PC-3 (cell line): ENCODE data around the gene SUSD4. TPM values are rescaled to one million over a fixed set of nuclear protein-coding genes. Genes with fewer than 3 reads are reported as not detected.

Experiments
- ATAC-seq: fragments of 200-7000 bp; cut with Tn5 transposase; 2 replicates; pipeline ENCODE4 v1.9.1; 2020; ENCODE audit warnings: mild to moderate bottlenecking, moderate library complexity
- BruUV-seq: library from RNA; stranded (reverse); fragments of 400-500 nt; replicated peaks from 2 replicates; lab custom pipeline; 2021; lab: Mats Ljungman, UMichigan
- CTCF ChIA-PET: fragments of 300-600 bp; sonication (Branson Sonifier 250); formaldehyde crosslinking; loops from one replicate; lab custom pipeline; 2022; ENCODE audit warnings: antibody characterized with exemption; lab: Charles Lee
- POLR2A ChIA-PET: fragments of 300-600 bp; sonication (Branson Sonifier 250); formaldehyde crosslinking; loops from one replicate; lab custom pipeline; 2022; ENCODE audit warnings: antibody characterized with exemption; ENCODE audit not compliant: unreplicated experiment; lab: Charles Lee
- DNase-seq: peaks from one replicate; pipeline ENCODE4 v3.0.0-alpha.2; 2015
- H2AFZ ChIP-seq: fragments of 300-600 bp; sonication (generic); 2 replicates; pipeline ENCODE4 v1.6.0; 2016; ENCODE audit warnings: antibody characterized with exemption, low read length
- H3F3A ChIP-seq: fragments of 300-600 bp; sonication (generic); one replicate; pipeline ENCODE4 v1.6.0; 2017; ENCODE audit warnings: antibody characterized with exemption, low read length, control low read depth, mild to moderate bottlenecking; ENCODE audit not compliant: unreplicated experiment
- H3K27ac ChIP-seq: fragments of 300-600 bp; sonication (generic); 2 replicates; pipeline ENCODE4 v1.5.1; 2016; ENCODE audit warnings: mild to moderate bottlenecking, low read length
- H3K27me3 ChIP-seq: fragments of 300-600 bp; sonication (generic); 2 replicates; pipeline ENCODE4 v1.6.1; 2016; ENCODE audit warnings: low read length, mixed read lengths
- H3K36me3 ChIP-seq: fragments of 300-600 bp; sonication (generic); 2 replicates; pipeline ENCODE4 v1.6.1; 2016; ENCODE audit warnings: low read depth, mixed run types, low read length, mixed read lengths
- H3K4me1 ChIP-seq: fragments of 300-600 bp; sonication (generic); 2 replicates; pipeline ENCODE4 v1.5.1; 2016; ENCODE audit warnings: low read length; ENCODE audit not compliant: insufficient read depth
- H3K4me2 ChIP-seq: fragments of 300-600 bp; sonication (generic); 2 replicates; pipeline ENCODE4 v1.6.0; 2016; ENCODE audit warnings: low read length
- H3K4me3 ChIP-seq: fragments of 300-600 bp; sonication (generic); 2 replicates; pipeline ENCODE4 v1.5.1; 2016; ENCODE audit warnings: mild to moderate bottlenecking, low read length, mixed read lengths
- H3K79me2 ChIP-seq: fragments of 300-600 bp; sonication (generic); 2 replicates; pipeline ENCODE4 v1.6.1; 2017; ENCODE audit warnings: low read length, mixed read lengths
- H3K9ac ChIP-seq: fragments of 300-600 bp; sonication (generic); 2 replicates; pipeline ENCODE4 v1.6.0; 2016; ENCODE audit warnings: mild to moderate bottlenecking, low read length
- H3K9me2 ChIP-seq: fragments of 300-600 bp; sonication (generic); replicated peaks from 2 replicates; pipeline ENCODE4 v1.6.1; 2016; ENCODE audit warnings: mixed run types, low read length, mixed read lengths
- H3K9me3 ChIP-seq: fragments of 300-600 bp; sonication (generic); 2 replicates; pipeline ENCODE4 v1.6.1; 2016; ENCODE audit warnings: low read length, mixed read lengths
- H4K20me1 ChIP-seq: fragments of 300-600 bp; sonication (generic); 2 replicates; pipeline ENCODE4 v1.6.1; 2016; ENCODE audit warnings: low read length, mixed read lengths
- CTCF ChIP-seq: fragments of 300-600 bp; sonication (generic); conservative IDR thresholded peaks from 2 replicates; pipeline ENCODE4 v1.5.1; 2017; ENCODE audit warnings: antibody characterized with exemption, low read depth, mild to moderate bottlenecking, low read length
- EZH2 ChIP-seq: fragments of 300-600 bp; sonication (generic); IDR thresholded peaks from one replicate; pipeline ENCODE4 v1.6.1; 2017; ENCODE audit warnings: antibody characterized with exemption, mild to moderate bottlenecking, low read length; ENCODE audit not compliant: unreplicated experiment
- EZH2phosphoT487 ChIP-seq: fragments of 300-600 bp; sonication (generic); IDR thresholded peaks from 2 replicates; pipeline ENCODE4 v1.6.1; 2018; ENCODE audit warnings: mild to moderate bottlenecking, antibody characterized with exemption, low read length, borderline replicate concordance
- intact Hi-C: fragments of 100-400 bp; cut with micrococcal nuclease; formaldehyde crosslinking; loops from 2 replicates; pipeline ENCODE4 v1.9.0; 2023
- total RNA-seq: library from RNA; depleted of rRNA; stranded (reverse); fragments of >200 nt; gene quantifications from 2 replicates; pipeline ENCODE4 v1.2.3, GENCODE V29; 2014

SUSD4 gene
- total RNA-seq, 1 experiment from 2014 or later, result 5.2 TPM

GRCh38 chr1:223346311-223346710, 17.7 kb downstream of the SUSD4 start:
- H3K9me2 ChIP-seq, result no peaks in the 10 kb centered on the region
- BruUV-seq, result no TSS peak
- H3K4me1 ChIP-seq, result no peaks in the 10 kb centered on the region
- DNase-seq, result no peak
- H3K79me2 ChIP-seq, result no peaks in the 10 kb centered on the region
- no peak overlapping the region for H3K4me2 ChIP-seq
- intact Hi-C loops, result no loop called here
- H3F3A ChIP-seq, result no peaks in the 10 kb centered on the region
- no peaks in the 10 kb centered on the region for H3K9me3 ChIP-seq
- no peaks in the 10 kb centered on the region for H4K20me1 ChIP-seq
- no peak for TF ChIP-seq EZH2phosphoT487
- TF ChIP-seq EZH2, result no peak
- TF ChIP-seq CTCF, result no peak
- POLR2A ChIA-PET, result no interaction called here
- H3K27ac ChIP-seq, result no peak overlapping the region
- H2AFZ ChIP-seq, result no peak overlapping the region
- H3K4me3 ChIP-seq, result no peak overlapping the region
- H3K9ac ChIP-seq, result no peak overlapping the region
- H3K36me3 ChIP-seq, result no peaks in the 10 kb centered on the region
- ATAC-seq, result no peak
- peaks cover 51% of the 10 kb centered on the region for H3K27me3 ChIP-seq
- CTCF ChIA-PET, result interaction anchor here (1.0 kb wide), 1 partner anchor 213 kb away, joined by 3 read pairs; no protein-coding TSS in a partner anchor

GRCh38 chr1:223345720-223346119, 18.3 kb downstream of the SUSD4 start:
- Histone ChIP-seq H3K9ac (no peak overlapping the region), H3K4me3 (no peak overlapping the region), H3F3A (no peaks in the 10 kb centered on the region), H3K9me2 (no peaks in the 10 kb centered on the region), H3K36me3 (no peaks in the 10 kb centered on the region), H3K79me2 (no peaks in the 10 kb centered on the region), H3K27me3 (peaks cover 46% of the 10 kb centered on the region), H3K27ac (no peak overlapping the region), H3K4me2 (no peak overlapping the region), H4K20me1 (no peaks in the 10 kb centered on the region), H3K9me3 (no peaks in the 10 kb centered on the region), H2AFZ (no peak overlapping the region), H3K4me1 (no peaks in the 10 kb centered on the region)
- TF ChIP-seq EZH2phosphoT487 (no peak), CTCF (peak; percentile 32; the same call in 1 of the 2 replicates), EZH2 (no peak)
- intact Hi-C loops, result no loop called here
- BruUV-seq, result no TSS peak
- ChIA-PET CTCF (interaction anchor here (1.0 kb wide), 1 partner anchor 212 kb away, joined by 3 read pairs; no protein-coding TSS in a partner anchor), POLR2A (no interaction called here)
- ATAC-seq (peak; percentile 55; the same call in 1 of the 2 replicates), DNase-seq (no peak)

- TF ChIP-seq EZH2phosphoT487 (no peak), EZH2 (no peak), CTCF (no peak)
- Histone ChIP-seq H3K4me2 (no peak overlapping the region), H3K27ac (no peak overlapping the region), H3K9me3 (no peaks in the 10 kb centered on the region), H3K4me3 (no peak overlapping the region), H4K20me1 (no peaks in the 10 kb centered on the region), H3K79me2 (no peaks in the 10 kb centered on the region), H3K4me1 (no peaks in the 10 kb centered on the region), H3K9me2 (no peaks in the 10 kb centered on the region), H2AFZ (no peak overlapping the region), H3K9ac (no peak overlapping the region), H3F3A (no peaks in the 10 kb centered on the region), H3K36me3 (no peaks in the 10 kb centered on the region), H3K27me3 (peaks cover 49% of the 10 kb centered on the region)
- no peak for ATAC-seq
- ChIA-PET CTCF (no interaction called here), POLR2A (no interaction called here)
- intact Hi-C loops, result no loop called here
- BruUV-seq, result no TSS peak
- DNase-seq, result no peak
Measured at GRCh38 chr1:223344491-223344890, 19.5 kb downstream of the SUSD4 start.
